Measurements from ENCODE around the gene LCLAT1.

DNA sequence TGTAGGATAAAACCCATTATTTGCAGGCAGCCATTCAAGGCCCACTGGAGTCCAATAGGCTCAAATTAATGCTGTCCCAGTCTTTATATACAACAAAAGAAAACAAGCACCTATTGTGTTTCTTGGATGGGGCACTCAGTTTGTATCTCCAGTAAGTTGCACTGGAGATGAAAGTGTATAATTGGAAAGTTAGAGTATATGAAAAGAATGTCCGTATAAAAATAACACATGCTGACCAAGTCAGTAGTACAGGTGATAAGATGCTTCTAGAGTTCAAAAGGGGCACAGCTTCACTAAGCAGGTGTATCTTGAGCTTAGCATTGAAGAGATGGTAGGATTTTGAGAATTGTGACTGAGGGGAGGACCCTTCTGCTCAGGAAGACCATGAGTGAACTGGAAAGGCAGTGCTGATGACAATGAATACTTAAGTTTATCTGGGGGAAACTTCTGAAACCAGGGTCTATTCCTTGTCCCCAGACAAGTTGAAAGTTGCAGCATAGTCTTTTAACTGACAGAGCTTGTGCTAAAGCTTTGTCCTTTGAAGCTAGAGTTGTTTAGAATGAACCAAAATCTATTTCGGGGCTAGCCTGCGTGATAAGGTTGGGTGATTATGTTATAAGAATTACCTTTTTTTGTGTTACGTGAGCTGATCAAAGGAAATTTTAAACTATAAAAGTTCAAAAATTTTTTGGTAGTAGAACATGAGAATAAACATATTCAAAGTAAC lies 15.2 kb downstream of the LCLAT1 start:
- TF ChIP-seq, protein P1, sequence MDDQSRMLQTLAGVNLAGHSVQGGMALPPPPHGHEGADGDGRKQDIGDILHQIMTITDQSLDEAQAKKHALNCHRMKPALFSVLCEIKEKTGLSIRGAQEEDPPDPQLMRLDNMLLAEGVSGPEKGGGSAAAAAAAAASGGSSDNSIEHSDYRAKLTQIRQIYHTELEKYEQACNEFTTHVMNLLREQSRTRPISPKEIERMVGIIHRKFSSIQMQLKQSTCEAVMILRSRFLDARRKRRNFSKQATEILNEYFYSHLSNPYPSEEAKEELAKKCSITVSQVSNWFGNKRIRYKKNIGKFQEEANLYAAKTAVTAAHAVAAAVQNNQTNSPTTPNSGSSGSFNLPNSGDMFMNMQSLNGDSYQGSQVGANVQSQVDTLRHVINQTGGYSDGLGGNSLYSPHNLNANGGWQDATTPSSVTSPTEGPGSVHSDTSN (CRISPR knock-in tag; IDR thresholded peaks at IDR 0.05): no peak
- TF ChIP-seq, protein P2, sequence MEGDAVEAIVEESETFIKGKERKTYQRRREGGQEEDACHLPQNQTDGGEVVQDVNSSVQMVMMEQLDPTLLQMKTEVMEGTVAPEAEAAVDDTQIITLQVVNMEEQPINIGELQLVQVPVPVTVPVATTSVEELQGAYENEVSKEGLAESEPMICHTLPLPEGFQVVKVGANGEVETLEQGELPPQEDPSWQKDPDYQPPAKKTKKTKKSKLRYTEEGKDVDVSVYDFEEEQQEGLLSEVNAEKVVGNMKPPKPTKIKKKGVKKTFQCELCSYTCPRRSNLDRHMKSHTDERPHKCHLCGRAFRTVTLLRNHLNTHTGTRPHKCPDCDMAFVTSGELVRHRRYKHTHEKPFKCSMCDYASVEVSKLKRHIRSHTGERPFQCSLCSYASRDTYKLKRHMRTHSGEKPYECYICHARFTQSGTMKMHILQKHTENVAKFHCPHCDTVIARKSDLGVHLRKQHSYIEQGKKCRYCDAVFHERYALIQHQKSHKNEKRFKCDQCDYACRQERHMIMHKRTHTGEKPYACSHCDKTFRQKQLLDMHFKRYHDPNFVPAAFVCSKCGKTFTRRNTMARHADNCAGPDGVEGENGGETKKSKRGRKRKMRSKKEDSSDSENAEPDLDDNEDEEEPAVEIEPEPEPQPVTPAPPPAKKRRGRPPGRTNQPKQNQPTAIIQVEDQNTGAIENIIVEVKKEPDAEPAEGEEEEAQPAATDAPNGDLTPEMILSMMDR (tag by site-specific recombination; IDR thresholded peaks at IDR 0.05): no peak
- no peak for TF ChIP-seq ZNF169 (tag by site-specific recombination; IDR thresholded peaks at IDR 0.05)
- no peak for TF ChIP-seq ZNF549 (tag by site-specific recombination; IDR thresholded peaks at IDR 0.05)

All from HEK293 (cell line).